ENCODE measurements around the gene KRT14.
"Not testable (repeated sequence)": the region's sequence is repeated elsewhere in the genome, so short reads cannot be mapped to it uniquely, and the experiment has no call there.

KRT14 gene

GRCh38 chr17:41623184-41623861 is 36.6 kb upstream of the KRT14 start:
- in situ Hi-C loops (cut with MboI; ENCODE audit: low sequenced_read_pairs), result not testable (repeated sequence)

GRCh38 chr17:41622340-41623183 is 35.9 kb upstream of the KRT14 start:
- in situ Hi-C loops (cut with MboI; ENCODE audit: low sequenced_read_pairs), result not testable (repeated sequence)

GRCh38 chr17:41621916-41622315 is 35.2 kb upstream of the KRT14 start:
- in situ Hi-C loops (cut with MboI; ENCODE audit: low sequenced_read_pairs), result no loop called here

- in situ Hi-C loops (cut with MboI; ENCODE audit: low sequenced_read_pairs), result not testable (repeated sequence)
Measured at GRCh38 chr17:41621435-41621817, 34.7 kb upstream of the KRT14 start.

- in situ Hi-C loops (cut with MboI; ENCODE audit: low sequenced_read_pairs), result no loop called here
Measured at GRCh38 chr17:41620583-41621434, 34.1 kb upstream of the KRT14 start.

GRCh38 chr17:41619927-41620582 is 33.4 kb upstream of the KRT14 start:
- in situ Hi-C loops (cut with MboI; ENCODE audit: low sequenced_read_pairs), result not testable (repeated sequence)

- in situ Hi-C loops (cut with MboI; ENCODE audit: low sequenced_read_pairs), result no loop called here
Measured at GRCh38 chr17:41619036-41619926, 32.6 kb upstream of the KRT14 start.

GRCh38 chr17:41618341-41619035 is 31.8 kb upstream of the KRT14 start:
- in situ Hi-C loops (cut with MboI; ENCODE audit: low sequenced_read_pairs), result no loop called here

GRCh38 chr17:41617698-41618097 is 31.0 kb upstream of the KRT14 start:
- in situ Hi-C loops (cut with MboI; ENCODE audit: low sequenced_read_pairs), result no loop called here

GRCh38 chr17:41617136-41617535 is 30.4 kb upstream of the KRT14 start:
- in situ Hi-C loops (cut with MboI; ENCODE audit: low sequenced_read_pairs), result no loop called here

GRCh38 chr17:41616486-41616885 is 29.8 kb upstream of the KRT14 start:
- in situ Hi-C loops (cut with MboI; ENCODE audit: low sequenced_read_pairs), result not testable (repeated sequence)

- in situ Hi-C loops (cut with MboI; ENCODE audit: low sequenced_read_pairs), result no loop called here
Measured at GRCh38 chr17:41615454-41615853, 28.8 kb upstream of the KRT14 start.

GRCh38 chr17:41614767-41615166 is 28.1 kb upstream of the KRT14 start:
- in situ Hi-C loops (cut with MboI; ENCODE audit: low sequenced_read_pairs), result not testable (repeated sequence)

- in situ Hi-C loops (cut with MboI; ENCODE audit: low sequenced_read_pairs), result no loop called here
Measured at GRCh38 chr17:41614098-41614497, 27.4 kb upstream of the KRT14 start.

GRCh38 chr17:41613277-41614082 is 26.8 kb upstream of the KRT14 start:
- in situ Hi-C loops (cut with MboI; ENCODE audit: low sequenced_read_pairs), result no loop called here

- in situ Hi-C loops (cut with MboI; ENCODE audit: low sequenced_read_pairs), result not testable (repeated sequence)
Measured at GRCh38 chr17:41612376-41613160, 25.9 kb upstream of the KRT14 start, which contains the start of gene KRT16. Gene KRT16 (minus strand): TSS chr17:41612767. CDS start chr17:41612688, 79 bp downstream.

GRCh38 chr17:41610965-41611640 is 24.4 kb upstream of the KRT14 start:
- in situ Hi-C loops (cut with MboI; ENCODE audit: low sequenced_read_pairs), result no loop called here

Data from HL-60/S4 treated with phorbol 12-myristate 13-acetate at 8.2 ng/mL for 4 days and 3 days (cell line).